Measurements from ENCODE around the gene ZNF665.
"Not testable (repeated sequence)": the region's sequence is repeated elsewhere in the genome, so short reads cannot be mapped to it uniquely, and the experiment has no call there.

ZNF665 gene

GRCh38 chr19:53156850-53157249, 36.3 kb downstream of the ZNF665 start:
- no peak for DNase-seq

- no peak for DNase-seq
Observed at GRCh38 chr19:53147645-53148044, 45.5 kb downstream of the ZNF665 start.

- DNase-seq = no peak
Observed at GRCh38 chr19:53140351-53140750, 52.8 kb downstream of the ZNF665 start.

GRCh38 chr19:53136432-53136831, 56.7 kb downstream of the ZNF665 start:
- DNase-seq = no peak

GRCh38 chr19:53132141-53132991, 60.8 kb downstream of the ZNF665 start, which contains the start of gene ZNF415:
ZNF415 (minus strand) TSS chr19:53132910; CDS start chr19:53122676, 10,234 bp downstream.
- DNase-seq = peak; percentile 77

- no peak for DNase-seq
Observed at GRCh38 chr19:53131727-53132126, 61.4 kb downstream of the ZNF665 start.

- no peak for DNase-seq
Observed at GRCh38 chr19:53131085-53131590, 62.0 kb downstream of the ZNF665 start.

GRCh38 chr19:53130506-53130905, 62.7 kb downstream of the ZNF665 start:
- no peak for DNase-seq

GRCh38 chr19:53126733-53127526, 66.2 kb downstream of the ZNF665 start:
- DNase-seq = not testable (repeated sequence)

- no peak for DNase-seq
Observed at GRCh38 chr19:53123400-53123799, 69.8 kb downstream of the ZNF665 start.
